Measurements from ENCODE around the gene CFAP57.

CFAP57 gene

DNA sequence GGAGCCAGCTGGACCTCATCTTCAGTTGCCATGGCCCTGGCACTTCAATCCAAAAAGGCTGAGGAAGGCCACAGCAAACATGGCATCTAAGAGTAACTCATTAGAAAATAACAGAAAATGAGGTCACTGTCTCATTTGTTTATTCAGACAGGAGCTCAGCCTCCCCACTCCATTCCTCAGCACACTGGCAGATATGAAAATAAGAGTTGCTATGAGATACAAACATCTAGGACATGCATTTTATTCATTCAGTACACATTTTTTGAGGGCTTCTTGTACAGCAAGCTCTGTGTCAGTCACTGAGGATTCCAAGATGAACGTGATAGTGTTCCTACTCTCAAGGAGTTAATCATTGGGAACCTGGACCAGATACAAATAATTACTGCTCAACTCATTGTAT, 65.0 kb downstream of the CFAP57 start:
- no peak overlapping the region for H3K27ac ChIP-seq
- no peaks in the 10 kb centered on the region for H3K27me3 ChIP-seq (replicated peaks)
- in situ Hi-C loops (cut with HindIII; ENCODE audit: low pct_ligation_motif_present, low sequenced_read_pairs): loop anchor here (25.0 kb wide), 1 partner anchor 175 kb away; no protein-coding TSS in a partner anchor
- TF ChIP-seq, protein P1, sequence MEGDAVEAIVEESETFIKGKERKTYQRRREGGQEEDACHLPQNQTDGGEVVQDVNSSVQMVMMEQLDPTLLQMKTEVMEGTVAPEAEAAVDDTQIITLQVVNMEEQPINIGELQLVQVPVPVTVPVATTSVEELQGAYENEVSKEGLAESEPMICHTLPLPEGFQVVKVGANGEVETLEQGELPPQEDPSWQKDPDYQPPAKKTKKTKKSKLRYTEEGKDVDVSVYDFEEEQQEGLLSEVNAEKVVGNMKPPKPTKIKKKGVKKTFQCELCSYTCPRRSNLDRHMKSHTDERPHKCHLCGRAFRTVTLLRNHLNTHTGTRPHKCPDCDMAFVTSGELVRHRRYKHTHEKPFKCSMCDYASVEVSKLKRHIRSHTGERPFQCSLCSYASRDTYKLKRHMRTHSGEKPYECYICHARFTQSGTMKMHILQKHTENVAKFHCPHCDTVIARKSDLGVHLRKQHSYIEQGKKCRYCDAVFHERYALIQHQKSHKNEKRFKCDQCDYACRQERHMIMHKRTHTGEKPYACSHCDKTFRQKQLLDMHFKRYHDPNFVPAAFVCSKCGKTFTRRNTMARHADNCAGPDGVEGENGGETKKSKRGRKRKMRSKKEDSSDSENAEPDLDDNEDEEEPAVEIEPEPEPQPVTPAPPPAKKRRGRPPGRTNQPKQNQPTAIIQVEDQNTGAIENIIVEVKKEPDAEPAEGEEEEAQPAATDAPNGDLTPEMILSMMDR (IDR thresholded peaks at IDR 0.05; ENCODE audit: low read depth, low read length, missing control alignments): no peak
- H3K4me3 ChIP-seq (ENCODE audit: low read depth, low read length): no peak overlapping the region
- H3K36me3 ChIP-seq (replicated peaks): no peaks in the 10 kb centered on the region
- DNase-seq: no peak

DNA sequence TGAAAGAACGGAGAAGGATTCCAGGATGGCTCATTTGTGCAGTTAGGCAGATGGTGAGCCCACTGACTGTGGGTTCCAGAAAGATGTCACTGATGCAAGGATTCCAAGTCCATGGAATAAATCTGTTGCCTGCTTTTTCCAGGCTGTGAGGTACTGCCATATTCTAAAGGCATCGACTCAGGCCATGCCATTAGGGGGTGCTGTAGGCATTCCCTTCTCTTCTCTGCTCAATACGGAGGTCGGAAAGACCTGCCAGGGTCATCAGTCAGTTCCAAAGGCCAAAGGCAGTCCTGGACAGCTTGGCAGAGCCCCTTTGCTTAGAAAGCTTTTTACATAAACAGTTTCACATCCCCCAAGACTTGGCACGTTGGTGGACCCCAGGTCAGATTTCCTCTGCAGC, 66.0 kb downstream of the CFAP57 start:
- peak; percentile 62 for DNase-seq
- Histone ChIP-seq H3K36me3 (replicated peaks) (no peaks in the 10 kb centered on the region), H3K27ac (no peak overlapping the region), H3K27me3 (replicated peaks) (no peaks in the 10 kb centered on the region), H3K4me3 (ENCODE audit: low read depth, low read length) (no peak overlapping the region)
- in situ Hi-C loops (cut with HindIII; ENCODE audit: low pct_ligation_motif_present, low sequenced_read_pairs): loop anchor here (25.0 kb wide), 1 partner anchor 174 kb away; no protein-coding TSS in a partner anchor
- TF ChIP-seq, protein P1 (IDR thresholded peaks at IDR 0.05; ENCODE audit: low read depth, low read length, missing control alignments): peak; percentile 88

GRCh38 chr1:43238991-43239469, 66.9 kb downstream of the CFAP57 start:
- in situ Hi-C loops (cut with HindIII; ENCODE audit: low pct_ligation_motif_present, low sequenced_read_pairs): loop anchor here (25.0 kb wide), 1 partner anchor 173 kb away; no protein-coding TSS in a partner anchor
- H3K27ac ChIP-seq: no peak overlapping the region
- H3K27me3 ChIP-seq (replicated peaks): no peaks in the 10 kb centered on the region
- TF ChIP-seq, protein P1 (IDR thresholded peaks at IDR 0.05; ENCODE audit: low read depth, low read length, missing control alignments): no peak
- DNase-seq: no peak
- no peaks in the 10 kb centered on the region for H3K36me3 ChIP-seq (replicated peaks)
- H3K4me3 ChIP-seq (ENCODE audit: low read depth, low read length): no peak overlapping the region

DNA sequence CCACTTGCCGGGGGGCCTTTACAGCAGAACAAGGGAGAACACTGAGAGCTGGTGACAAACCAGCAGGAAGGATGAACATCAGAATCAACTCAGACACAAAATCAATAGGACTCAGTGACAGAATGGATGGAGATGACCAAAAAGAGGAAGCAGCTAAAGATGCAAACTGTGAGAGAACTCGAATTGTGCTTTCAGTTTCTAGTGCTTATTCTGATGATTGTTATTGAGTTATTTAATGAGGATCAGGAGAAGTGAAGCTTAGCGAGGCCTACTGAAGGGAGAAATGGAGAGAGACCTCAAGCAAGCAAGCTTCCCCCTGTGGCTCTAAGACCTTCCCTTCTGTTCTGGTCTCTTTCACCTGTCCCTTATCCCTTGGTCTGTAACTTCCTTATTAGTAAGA, 67.4 kb downstream of the CFAP57 start:
- DNase-seq: no peak
- no peaks in the 10 kb centered on the region for H3K27me3 ChIP-seq (replicated peaks)
- in situ Hi-C loops (cut with HindIII; ENCODE audit: low pct_ligation_motif_present, low sequenced_read_pairs): loop anchor here (25.0 kb wide), 1 partner anchor 173 kb away; no protein-coding TSS in a partner anchor
- no peaks in the 10 kb centered on the region for H3K36me3 ChIP-seq (replicated peaks)
- TF ChIP-seq, protein P1 (IDR thresholded peaks at IDR 0.05; ENCODE audit: low read depth, low read length, missing control alignments): no peak
- H3K27ac ChIP-seq: no peak overlapping the region
- H3K4me3 ChIP-seq (ENCODE audit: low read depth, low read length): no peak overlapping the region

DNA sequence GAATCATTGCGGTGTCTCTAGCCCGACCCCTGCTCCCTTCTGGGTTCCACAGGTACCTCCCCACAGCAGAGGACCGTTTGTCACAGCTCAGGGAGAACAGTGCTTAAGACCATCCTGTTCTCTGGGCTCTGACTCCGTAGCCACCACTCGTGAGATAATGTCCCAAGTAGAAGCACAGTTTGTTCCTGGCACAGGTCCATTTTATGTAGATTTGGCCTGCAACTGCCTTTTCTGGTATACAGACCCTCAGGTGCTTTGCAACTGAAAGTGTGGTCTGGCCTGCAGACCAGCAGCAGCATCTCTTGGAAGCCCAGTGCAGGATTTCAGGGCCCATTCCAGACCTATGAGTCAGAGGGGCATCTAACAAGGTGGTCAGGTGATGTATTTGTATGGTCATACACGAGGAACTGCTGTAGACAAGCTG, 69.3 kb downstream of the CFAP57 start:
- TF ChIP-seq, protein P1 (IDR thresholded peaks at IDR 0.05; ENCODE audit: low read depth, low read length, missing control alignments): no peak
- H3K27ac ChIP-seq: no peak overlapping the region
- no peaks in the 10 kb centered on the region for H3K27me3 ChIP-seq (replicated peaks)
- peak; percentile 22 for DNase-seq
- no peaks in the 10 kb centered on the region for H3K36me3 ChIP-seq (replicated peaks)
- H3K4me3 ChIP-seq (ENCODE audit: low read depth, low read length): no peak overlapping the region
- in situ Hi-C loops (cut with HindIII; ENCODE audit: low pct_ligation_motif_present, low sequenced_read_pairs): loop anchor here (25.0 kb wide), 1 partner anchor 171 kb away; no protein-coding TSS in a partner anchor

GRCh38 chr1:43243299-43243698, 71.2 kb downstream of the CFAP57 start:
- no peak for DNase-seq
- Histone ChIP-seq H3K27ac (no peak overlapping the region), H3K27me3 (replicated peaks) (no peaks in the 10 kb centered on the region), H3K4me3 (ENCODE audit: low read depth, low read length) (no peak overlapping the region), H3K36me3 (replicated peaks) (no peaks in the 10 kb centered on the region)
- in situ Hi-C loops (cut with HindIII; ENCODE audit: low pct_ligation_motif_present, low sequenced_read_pairs): loop anchor here (25.0 kb wide), 1 partner anchor 169 kb away; no protein-coding TSS in a partner anchor
- TF ChIP-seq, protein P1 (IDR thresholded peaks at IDR 0.05; ENCODE audit: low read depth, low read length, missing control alignments): no peak
